HepG2 (cell line): ENCODE data around the gene LRGUK. TPM values are rescaled to one million over a fixed set of nuclear protein-coding genes. Genes with fewer than 3 reads are reported as not detected.

Experiments used
- ATAC-seq: fragments of 200-7000 bp; cut with Tn5 transposase; 3 replicates; pipeline ENCODE4 v1.9.1; 2020; ENCODE audit warnings: mild to moderate bottlenecking, moderate library complexity
- BruUV-seq: library from RNA; stranded (reverse); fragments of 400-500 nt; replicated peaks from 2 replicates; lab custom pipeline; 2021; lab: Mats Ljungman, UMichigan
- CTCF ChIA-PET: fragments of 300-600 bp; formaldehyde crosslinking; extraction: SDS; loops from one replicate; lab custom pipeline; 2021; ENCODE audit warnings: low total read pairs, inconsistent platforms, low intra/inter-chr PET ratio; lab: Yijun Ruan, JAX
- POLR2A ChIA-PET: fragments of 350-600 bp; sonication (Branson Sonifier 250); formaldehyde crosslinking; loops from one replicate; lab custom pipeline; 2020; ENCODE audit warnings: antibody characterized with exemption, inconsistent platforms; lab: Yijun Ruan, JAX
- DNase-seq: peaks from one replicate; pipeline ENCODE4 v3.0.0-alpha.2; 2015; ENCODE audit warnings: low spot score
- FAIRE-seq: peaks from 3 replicates; lab custom pipeline; 2011; peaks lifted over from hg19 to GRCh38; lab: Jason Lieb, UNC
- H2AFZ ChIP-seq: one replicate; pipeline ENCODE4 v1.6.1; 2011; ENCODE audit warnings: low read length, inconsistent platforms
- H3K27ac ChIP-seq: fragments of 300-600 bp; 3 replicates; pipeline ENCODE4 v1.8.0; 2011; ENCODE audit warnings: mixed run types, mild to moderate bottlenecking, mixed read lengths, low read length, inconsistent platforms; ENCODE audit not compliant: insufficient read depth; ENCODE audit errors: extremely low read length
- H3K27me3 ChIP-seq, 2 experiments: fragments of 200-600 bp in 1 of 2; 2 replicates in 1 of 2; 3 replicates in 1 of 2; pipeline versions ENCODE4 v1.6.0 to v1.8.0; 2011; ENCODE audit warnings: low read length in 2 of 2, mild to moderate bottlenecking in 2 of 2, moderate library complexity in 2 of 2, inconsistent platforms in 1 of 2; ENCODE audit not compliant: insufficient read depth in 2 of 2, control insufficient read depth in 1 of 2
- H3K36me3 ChIP-seq, 2 experiments: fragments of 200-600 bp in 1 of 2; replicated peaks in 1 of 2; 2 replicates in 1 of 2; 3 replicates in 1 of 2; pipeline versions ENCODE4 v1.5.1 to v1.8.0; 2011; ENCODE audit warnings: low read length in 2 of 2, inconsistent platforms in 1 of 2; ENCODE audit not compliant: insufficient read depth in 2 of 2, control insufficient read depth in 1 of 2
- H3K4me1 ChIP-seq: 2 replicates; pipeline ENCODE4 v1.5.1; 2012; ENCODE audit warnings: low read length, inconsistent platforms; ENCODE audit not compliant: insufficient read depth
- H3K4me2 ChIP-seq: 2 replicates; pipeline ENCODE4 v1.6.0; 2011; ENCODE audit warnings: low read depth, low read length, inconsistent platforms
- H3K4me3 ChIP-seq, 3 experiments: fragments of 200-600 bp in 1 of 3; sonication (generic), shearing (Covaris generic) in 1 of 3; replicated peaks in 1 of 3; 2 replicates each; pipeline ENCODE4 v1.5.1; 2011 to 2016; ENCODE audit warnings: low read length in 3 of 3, inconsistent platforms in 2 of 3, low read depth in 2 of 3, mild to moderate bottlenecking in 2 of 3, control low read depth in 1 of 3, mixed read lengths in 1 of 3; ENCODE audit not compliant: insufficient read depth in 1 of 3
- H3K79me2 ChIP-seq: one replicate; pipeline ENCODE4 v1.6.1; 2011; ENCODE audit warnings: low read length, inconsistent platforms; ENCODE audit not compliant: insufficient read depth
- H3K9ac ChIP-seq: 2 replicates; pipeline ENCODE4 v1.6.0; 2011; ENCODE audit warnings: mild to moderate bottlenecking, low read depth, low read length, inconsistent platforms; ENCODE audit not compliant: insufficient read depth
- H3K9me3 ChIP-seq: 2 replicates; pipeline ENCODE4 v1.5.1; 2012; ENCODE audit warnings: mild to moderate bottlenecking, low read length
- H4K20me1 ChIP-seq: 2 replicates; pipeline ENCODE4 v1.6.0; 2011; ENCODE audit warnings: inconsistent platforms, mild to moderate bottlenecking, low read length, moderate library complexity; ENCODE audit not compliant: insufficient read depth
- IKZF4 ChIP-seq: sonication (generic); formaldehyde crosslinking; IDR thresholded peaks from 2 replicates; pipeline ENCODE4 v1.5.1; 2020; ENCODE audit warnings: borderline replicate concordance, mild to moderate bottlenecking, low read depth, missing genetic modification reagents; ENCODE audit errors: not compliant biosample characterization
- NCOA2 ChIP-seq: sonication (generic); formaldehyde crosslinking; IDR thresholded peaks from 2 replicates; pipeline ENCODE4 v1.8.0; 2022; ENCODE audit warnings: inconsistent platforms
- NFAT5 ChIP-seq: sonication (generic); formaldehyde crosslinking; IDR thresholded peaks from 2 replicates; pipeline ENCODE4 v1.4.0; 2020; ENCODE audit warnings: missing genetic modification reagents
- PRDM4 ChIP-seq: sonication (generic); formaldehyde crosslinking; IDR thresholded peaks from 2 replicates; pipeline ENCODE4 v1.9.0; 2021; ENCODE audit warnings: missing genetic modification reagents, borderline replicate concordance
- TOPORS ChIP-seq: sonication (generic); formaldehyde crosslinking; IDR thresholded peaks from 2 replicates; pipeline ENCODE4 v1.8.0; 2023; ENCODE audit warnings: mild to moderate bottlenecking, missing genetic modification reagents
- ZNF282 ChIP-seq: fragments of 450-650 bp; IDR thresholded peaks from 2 replicates; pipeline ENCODE4 v1.6.1; 2018; ENCODE audit not compliant: partially characterized antibody
- WGBS: methylation state at CpG from one replicate; pipeline ENCODE4 v1.1.6; 2017; ENCODE audit warnings: low lambda C conversion rate; 5-methylcytosine and 5-hydroxymethylcytosine counted together
- in situ Hi-C: cut with HindIII; loops from 2 replicates; pipeline ENCODE4 v1.10.0; 2017; ENCODE audit warnings: low pct_unique_long_range_greater_than_20kb; ENCODE audit not compliant: extremely low pct_ligation_motif_present
- intact Hi-C: fragments of 100-400 bp; cut with micrococcal nuclease; formaldehyde crosslinking; loops from one replicate; pipeline ENCODE4 v1.10.0; 2022; ENCODE audit not compliant: unreplicated experiment
- polyA plus RNA-seq, 8 experiments: library from polyadenylated mRNA; depleted of rRNA in 3 of 8; stranded (reverse) in 7 of 8; unstranded in 1 of 8; fragments of >200 nt; fragmentation: Illumina TruSeq in 4 of 8; extraction: Trizol in 4 of 8; gene quantifications; 2 replicates each; pipeline versions ENCODE4 v1.2.1 to v1.2.3, GENCODE V29; 2011 to 2016; ENCODE audit warnings: low read depth in 4 of 8, missing spikeins in 1 of 8, mixed read lengths in 1 of 8; ENCODE audit not compliant: insufficient read depth in 1 of 8
- total RNA-seq, 5 experiments: library from RNA; depleted of rRNA; stranded (reverse); fragments of >200 nt; fragmentation: Illumina TruSeq; extraction: Trizol; gene quantifications; 2 replicates each; pipeline ENCODE4 v1.2.3, GENCODE V29; 2016; ENCODE audit warnings: low read depth in 1 of 5

Gene LRGUK
- total and polyA plus RNA-seq, 2 of the 13 experiments (the other 11 are each of a cell fraction or from before 2014, with no cell fraction given), result 0.18 to 0.20 TPM

GRCh38 chr7:134298902-134299683 is 172.0 kb downstream of the LRGUK start:
- no peak for ATAC-seq
- 86% methylated on average over 10 of the region's 10 CpGs for WGBS

More at GRCh38 chr7:134298902-134299683, 172.0 kb downstream of the LRGUK start:
- no peak for DNase-seq
- H3K4me1 ChIP-seq, result no peaks in the 10 kb centered on the region
- no peak overlapping the region for H3K4me2 ChIP-seq
- H3K9ac ChIP-seq, result no peak overlapping the region
- CTCF ChIA-PET, result no interaction called here
- no peaks in the 10 kb centered on the region for H3K9me3 ChIP-seq
- TF ChIP-seq NFAT5 (CRISPR knock-in tag) (no peak), PRDM4 (CRISPR knock-in tag) (no peak), IKZF4 (no peak), TOPORS (CRISPR knock-in tag) (no peak), ZNF282 (no peak), NCOA2 (CRISPR knock-in tag) (no peak)
- in situ Hi-C loops, result no loop called here
- H3K27me3 ChIP-seq, result no peaks in the 10 kb centered on the region
- H3K4me3 ChIP-seq, result no peak overlapping the region
- H4K20me1 ChIP-seq, result no peaks in the 10 kb centered on the region
- intact Hi-C loops, result no loop called here
- FAIRE-seq, result no peak
- no peaks in the 10 kb centered on the region for H3K79me2 ChIP-seq
- BruUV-seq, result no TSS peak
- H2AFZ ChIP-seq, result no peak overlapping the region
- peaks cover 6 to 48% of the 10 kb centered on the region in 2 experiments for H3K36me3 ChIP-seq
- POLR2A ChIA-PET, result no interaction called here
- H3K27ac ChIP-seq, result no peak overlapping the region
